GM18498 (cell line): ENCODE data around the gene VGLL2.
"Not testable (repeated sequence)": the region's sequence is repeated elsewhere in the genome, so short reads cannot be mapped to it uniquely, and the experiment has no call there.

Experiments used
- ATAC-seq: cut with Tn5 transposase; IDR thresholded peaks from one replicate; pipeline ENCODE4 v1.9.1; 2021; ENCODE audit warnings: mild to moderate bottlenecking, moderate library complexity; ENCODE audit not compliant: unreplicated experiment

The VGLL2 gene

GRCh38 chr6:117265410-117266256 lies at the start of gene VGLL2:
TSS of gene VGLL2 (plus strand) at chr6:117265558. CDS start at chr6:117265764, 206 bp downstream.
- ATAC-seq: peak; percentile 33

GRCh38 chr6:117222861-117223260 lies 42.5 kb upstream of the VGLL2 start:
- no peak for ATAC-seq

- ATAC-seq: no peak
These were observed 38.6 kb upstream of the VGLL2 start for GRCh38 chr6:117226778-117227177.

GRCh38 chr6:117227245-117227962 lies 38.0 kb upstream of the VGLL2 start:
- ATAC-seq: no peak

- ATAC-seq: no peak
These were observed 37.2 kb upstream of the VGLL2 start for GRCh38 chr6:117228202-117228601.

GRCh38 chr6:117229870-117230269 lies 35.5 kb upstream of the VGLL2 start:
- no peak for ATAC-seq

- ATAC-seq: no peak
These were observed 33.9 kb upstream of the VGLL2 start for GRCh38 chr6:117231466-117231865.

- no peak for ATAC-seq
These were observed 33.2 kb upstream of the VGLL2 start for GRCh38 chr6:117232196-117232595.

GRCh38 chr6:117233145-117233544 lies 32.2 kb upstream of the VGLL2 start:
- no peak for ATAC-seq

GRCh38 chr6:117237561-117237960 lies 27.8 kb upstream of the VGLL2 start:
- ATAC-seq: no peak

- ATAC-seq: not testable (repeated sequence)
These were observed 20.8 kb upstream of the VGLL2 start for GRCh38 chr6:117244571-117244970.

GRCh38 chr6:117244979-117245378 lies 20.4 kb upstream of the VGLL2 start:
- ATAC-seq: not testable (repeated sequence)

GRCh38 chr6:117253785-117254184 lies 11.6 kb upstream of the VGLL2 start:
- ATAC-seq: no peak

- no peak for ATAC-seq
These were observed 2.6 kb upstream of the VGLL2 start for GRCh38 chr6:117262799-117263198.

- no peak for ATAC-seq
These were observed 1.9 kb upstream of the VGLL2 start for GRCh38 chr6:117263353-117263927.

- peak; percentile 7 for ATAC-seq
These were observed 1.0 kb upstream of the VGLL2 start for GRCh38 chr6:117264369-117264691.

GRCh38 chr6:117264692-117265409 lies 507 bp upstream of the VGLL2 start:
- peak; percentile 58 for ATAC-seq

GRCh38 chr6:117266257-117267053 lies 1.1 kb downstream of the VGLL2 start:
- no peak for ATAC-seq

GRCh38 chr6:117267054-117267347 lies 1.6 kb downstream of the VGLL2 start:
- no peak for ATAC-seq

- no peak for ATAC-seq
These were observed 2.6 kb downstream of the VGLL2 start for GRCh38 chr6:117267766-117268534.
